ENCODE data around the gene GTF2A1. TPM values are rescaled to one million over a fixed set of nuclear protein-coding genes. Genes with fewer than 3 reads are reported as not detected.
A peak's percentile ranks its signal among the peaks of the same experiment; 100 is the strongest.

GTF2A1 gene
- total RNA-seq, 1 experiment from 2014 or later = 54.3 TPM

DNA sequence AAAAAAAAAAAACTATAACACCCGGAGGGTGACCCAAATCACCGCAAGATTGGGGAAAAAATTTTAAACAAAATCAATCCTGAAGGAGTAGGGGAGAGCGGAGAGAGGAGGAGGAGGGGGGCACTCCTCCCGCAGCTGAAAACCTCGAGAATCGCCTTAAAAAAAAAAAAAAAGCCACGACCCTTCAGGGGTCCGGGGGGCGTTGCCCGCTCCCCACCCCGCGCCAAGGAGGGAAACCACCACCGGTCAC is 254 bp downstream of the GTF2A1 start:
- Histone ChIP-seq H3K4me1 (ENCODE audit: insufficient read depth, low read length, poor library complexity, severe bottlenecking) (peaks cover 15% of the 10 kb centered on the region), H3K27ac (ENCODE audit: low read depth, low read length, poor library complexity, severe bottlenecking) (peak overlapping the region; percentile 99), H3K9me3 (ENCODE audit: low read depth, low read length, poor library complexity, severe bottlenecking) (no peaks in the 10 kb centered on the region), H3K4me3 (ENCODE audit: low read depth, low read length, poor library complexity, severe bottlenecking) (peak overlapping the region; percentile 82), H3K36me3 (ENCODE audit: insufficient read depth, low read length, poor library complexity, severe bottlenecking) (peaks cover 7% of the 10 kb centered on the region), H3K27me3 (replicated peaks; ENCODE audit: insufficient read depth, low read depth, low read length, poor library complexity) (no peaks in the 10 kb centered on the region)
- POLR2A ChIA-PET (ENCODE audit: low non-redundant PET) = interaction anchor here (0.6 to 0.7 kb wide), 2 partner anchors 9 to 245 kb away, joined by 3 to 6 read pairs; no protein-coding TSS in a partner anchor
- no TSS peak for BruUV-seq (replicated peaks)
- no peak for DNase-seq (ENCODE audit: low spot score)
- TF ChIP-seq, protein P1, sequence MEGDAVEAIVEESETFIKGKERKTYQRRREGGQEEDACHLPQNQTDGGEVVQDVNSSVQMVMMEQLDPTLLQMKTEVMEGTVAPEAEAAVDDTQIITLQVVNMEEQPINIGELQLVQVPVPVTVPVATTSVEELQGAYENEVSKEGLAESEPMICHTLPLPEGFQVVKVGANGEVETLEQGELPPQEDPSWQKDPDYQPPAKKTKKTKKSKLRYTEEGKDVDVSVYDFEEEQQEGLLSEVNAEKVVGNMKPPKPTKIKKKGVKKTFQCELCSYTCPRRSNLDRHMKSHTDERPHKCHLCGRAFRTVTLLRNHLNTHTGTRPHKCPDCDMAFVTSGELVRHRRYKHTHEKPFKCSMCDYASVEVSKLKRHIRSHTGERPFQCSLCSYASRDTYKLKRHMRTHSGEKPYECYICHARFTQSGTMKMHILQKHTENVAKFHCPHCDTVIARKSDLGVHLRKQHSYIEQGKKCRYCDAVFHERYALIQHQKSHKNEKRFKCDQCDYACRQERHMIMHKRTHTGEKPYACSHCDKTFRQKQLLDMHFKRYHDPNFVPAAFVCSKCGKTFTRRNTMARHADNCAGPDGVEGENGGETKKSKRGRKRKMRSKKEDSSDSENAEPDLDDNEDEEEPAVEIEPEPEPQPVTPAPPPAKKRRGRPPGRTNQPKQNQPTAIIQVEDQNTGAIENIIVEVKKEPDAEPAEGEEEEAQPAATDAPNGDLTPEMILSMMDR (conservative IDR thresholded peaks at IDR 0.05; ENCODE audit: low read depth, low read length) = no peak
- no peak for TF ChIP-seq EZH2 (IDR thresholded peaks at IDR 0.05; ENCODE audit: borderline replicate concordance, low read depth, low read length, poor library complexity, severe bottlenecking)
- intact Hi-C loops (cut with micrococcal nuclease; ENCODE audit: unreplicated experiment) = no loop called here
- CTCF ChIA-PET = interaction anchor here (0.7 kb wide), 1 partner anchor 237 kb away, joined by 3 read pairs; no protein-coding TSS in a partner anchor

DNA sequence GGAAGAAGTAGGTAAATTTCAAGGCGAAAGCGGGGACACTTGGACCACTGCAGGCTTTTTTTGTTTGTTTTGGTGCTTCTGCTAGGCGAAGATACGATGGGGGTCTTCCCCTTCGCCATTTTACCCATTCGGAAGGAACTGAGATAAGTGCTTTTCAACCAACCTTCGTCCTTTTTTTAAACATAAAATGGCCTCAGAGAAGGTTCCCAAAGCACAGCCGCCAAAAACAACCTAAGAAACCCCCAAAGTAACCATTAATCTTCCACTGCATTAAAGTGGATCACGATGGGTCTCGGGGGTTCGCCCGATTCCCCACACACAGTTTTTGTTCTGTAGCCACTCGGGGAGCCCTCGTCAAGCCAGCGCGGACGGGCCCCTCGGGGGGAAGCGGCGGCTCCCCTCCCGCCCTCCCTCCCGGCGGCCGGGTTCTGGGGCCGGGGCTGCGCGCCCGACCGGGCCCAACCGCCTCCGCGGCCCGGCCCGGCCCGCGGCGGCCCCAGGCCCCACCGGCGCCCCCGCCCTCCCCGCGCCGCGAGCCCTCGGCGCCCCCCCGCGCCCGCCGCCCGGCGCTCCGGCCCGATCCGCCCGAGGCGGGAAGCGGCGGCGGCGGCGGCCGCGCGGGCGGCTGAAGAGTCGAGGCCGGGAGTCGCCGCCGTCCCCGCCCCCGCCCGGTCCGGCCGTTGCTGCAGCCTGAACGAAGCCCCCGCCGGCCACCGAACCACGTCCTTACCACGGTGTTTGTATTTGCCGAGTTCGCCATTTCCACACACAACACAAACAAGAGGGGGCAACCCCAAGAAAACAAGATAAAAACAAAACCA is 790 bp downstream of the GTF2A1 start:
- ChIA-PET CTCF (no interaction called here), POLR2A (ENCODE audit: low non-redundant PET) (interaction anchor here (0.6 kb wide), 1 partner anchor 8 kb away, joined by 6 read pairs; no protein-coding TSS in a partner anchor)
- Histone ChIP-seq H3K27ac (ENCODE audit: low read depth, low read length, poor library complexity, severe bottlenecking) (peak overlapping the region; percentile 99), H3K36me3 (ENCODE audit: insufficient read depth, low read length, poor library complexity, severe bottlenecking) (peaks cover 12% of the 10 kb centered on the region), H3K27me3 (replicated peaks; ENCODE audit: insufficient read depth, low read depth, low read length, poor library complexity) (no peaks in the 10 kb centered on the region), H3K4me3 (ENCODE audit: low read depth, low read length, poor library complexity, severe bottlenecking) (peak overlapping the region; percentile 82), H3K4me1 (ENCODE audit: insufficient read depth, low read length, poor library complexity, severe bottlenecking) (peaks cover 15% of the 10 kb centered on the region), H3K9me3 (ENCODE audit: low read depth, low read length, poor library complexity, severe bottlenecking) (no peaks in the 10 kb centered on the region)
- TSS peak; percentile 96 for BruUV-seq (replicated peaks)
- TF ChIP-seq EZH2 (IDR thresholded peaks at IDR 0.05; ENCODE audit: borderline replicate concordance, low read depth, low read length, poor library complexity, severe bottlenecking) = no peak
- TF ChIP-seq, protein P1 (conservative IDR thresholded peaks at IDR 0.05; ENCODE audit: low read depth, low read length) = no peak
- intact Hi-C loops (cut with micrococcal nuclease; ENCODE audit: unreplicated experiment) = no loop called here
- peak; percentile 42 for DNase-seq (ENCODE audit: low spot score)

DNA sequence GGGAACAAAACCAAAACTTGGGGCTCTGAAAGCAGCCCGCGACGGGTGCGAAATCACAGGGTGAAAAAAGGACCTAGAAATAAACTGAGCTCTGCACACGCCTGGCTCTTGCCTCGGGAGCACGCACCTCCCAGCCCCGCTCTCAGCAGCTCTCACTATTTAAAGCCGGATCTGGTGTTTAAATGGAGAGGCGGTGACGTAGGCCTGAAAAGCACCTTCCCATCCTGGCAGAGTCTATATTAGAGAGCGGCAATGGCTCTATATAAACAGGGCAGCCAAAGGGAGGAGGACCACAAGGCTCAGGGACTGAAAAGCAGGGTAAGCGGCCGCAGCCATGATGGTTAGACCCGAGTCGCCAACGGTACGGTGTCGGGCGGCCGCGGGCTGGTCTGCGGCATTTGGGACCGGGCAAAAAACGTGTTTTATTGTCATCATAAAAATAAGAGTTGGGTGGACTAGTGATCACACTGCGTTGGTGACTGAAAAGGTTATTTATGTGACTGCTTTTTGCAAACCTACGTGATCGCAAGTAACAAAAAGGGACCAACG is 1.5 kb downstream of the GTF2A1 start:
- POLR2A ChIA-PET (ENCODE audit: low non-redundant PET) = interaction anchor here (0.6 to 0.7 kb wide), 3 partner anchors 216 to 787 kb away, joined by 3 to 7 read pairs (median 4); no protein-coding TSS in a partner anchor
- peaks cover 16% of the 10 kb centered on the region for H3K36me3 ChIP-seq (ENCODE audit: insufficient read depth, low read length, poor library complexity, severe bottlenecking)
- intact Hi-C loops (cut with micrococcal nuclease; ENCODE audit: unreplicated experiment) = no loop called here
- no peaks in the 10 kb centered on the region for H3K9me3 ChIP-seq (ENCODE audit: low read depth, low read length, poor library complexity, severe bottlenecking)
- TSS peak; percentile 40 for BruUV-seq (replicated peaks)
- TF ChIP-seq EZH2 (IDR thresholded peaks at IDR 0.05; ENCODE audit: borderline replicate concordance, low read depth, low read length, poor library complexity, severe bottlenecking) = no peak
- TF ChIP-seq, protein P1 (conservative IDR thresholded peaks at IDR 0.05; ENCODE audit: low read depth, low read length) = no peak
- DNase-seq (ENCODE audit: low spot score) = peak; percentile 98
- peak overlapping the region; percentile 96 for H3K27ac ChIP-seq (ENCODE audit: low read depth, low read length, poor library complexity, severe bottlenecking)
- H3K4me1 ChIP-seq (ENCODE audit: insufficient read depth, low read length, poor library complexity, severe bottlenecking) = peaks cover 15% of the 10 kb centered on the region
- H3K4me3 ChIP-seq (ENCODE audit: low read depth, low read length, poor library complexity, severe bottlenecking) = peak overlapping the region; percentile 82
- CTCF ChIA-PET = no interaction called here
- no peaks in the 10 kb centered on the region for H3K27me3 ChIP-seq (replicated peaks; ENCODE audit: insufficient read depth, low read depth, low read length, poor library complexity)
